Upper lobe of left lung (tissue), 6 donors: ENCODE results near the gene IMMP2L. TPM values are rescaled to one million over a fixed set of nuclear protein-coding genes. Genes with fewer than 3 reads are reported as not detected.
"Not testable (repeated sequence)": the region's sequence is repeated elsewhere in the genome, so short reads cannot be mapped to it uniquely, and the experiment has no call there.

ENCODE experiments used
- ATAC-seq, 2 donors: fragments of 200-7000 bp; cut with Tn5 transposase; one replicate each; pipeline ENCODE4 v1.9.1; 2022; ENCODE audit warnings: mild to moderate bottlenecking in 2 of 2, moderate library complexity in 2 of 2; ENCODE audit not compliant: low FRiP score in 2 of 2
- DNase-seq, 2 donors: peaks; one replicate each; pipeline ENCODE4 v3.0.0-alpha.2; 2019 to 2020
- H3K27ac ChIP-seq, 4 donors: fragments of 200-600 bp; sonication (generic); one replicate each; pipeline ENCODE4 v1.5.1; 2016 to 2019
- H3K27me3 ChIP-seq, 4 donors: fragments of 200-600 bp; sonication (generic); one replicate each; pipeline ENCODE4 v1.5.1; 2017 to 2019
- H3K36me3 ChIP-seq, 4 donors: fragments of 200-600 bp; sonication (generic); one replicate each; pipeline ENCODE4 v1.5.1; 2016 to 2019
- H3K4me1 ChIP-seq, 4 donors: fragments of 200-600 bp; sonication (generic); one replicate each; pipeline ENCODE4 v1.5.1; 2018 to 2019
- H3K4me3 ChIP-seq, 4 donors: fragments of 200-600 bp; sonication (generic); one replicate each; pipeline ENCODE4 v1.5.1; 2017 to 2019; ENCODE audit warnings: mild to moderate bottlenecking in 2 of 4, moderate library complexity in 1 of 4
- H3K9me3 ChIP-seq, 4 donors: fragments of 200-600 bp; sonication (generic); one replicate each; pipeline ENCODE4 v1.5.1; 2018 to 2019
- CTCF ChIP-seq, 6 experiments: fragments of 450-650 bp in 4 of 6; fragments of 200-600 bp in 2 of 6; sonication (generic) in 2 of 6; IDR thresholded peaks; one replicate each; pipeline ENCODE4 v1.5.1; 2016 to 2019; ENCODE audit warnings: antibody characterized with exemption in 6 of 6
- EP300 ChIP-seq, 4 donors: sonication (generic); formaldehyde crosslinking; IDR thresholded peaks; one replicate each; pipeline ENCODE4 v1.5.1; 2017; ENCODE audit warnings: antibody characterized with exemption in 4 of 4, control low read depth in 2 of 4
- POLR2A ChIP-seq, 4 donors: fragments of 450-650 bp; IDR thresholded peaks; one replicate each; pipeline ENCODE4 v1.5.1; 2016 to 2017; ENCODE audit warnings: antibody characterized with exemption in 4 of 4, mild to moderate bottlenecking in 2 of 4
- POLR2AphosphoS5 ChIP-seq, 2 donors: sonication (generic); formaldehyde crosslinking; IDR thresholded peaks; one replicate each; pipeline ENCODE4 v1.5.1; 2017; ENCODE audit warnings: antibody characterized with exemption in 2 of 2
- WGBS, 2 donors: methylation state at CpG; one replicate each; pipeline ENCODE4 v1.1.5; 2017 to 2018; 5-methylcytosine and 5-hydroxymethylcytosine counted together
- total RNA-seq, 6 donors: library from RNA; depleted of rRNA in 4 of 6; stranded (reverse); fragments of >200 nt in 4 of 6; gene quantifications; one replicate each; pipeline versions ENCODE4 v1.1.0 to v1.2.1, GENCODE V29; 2016 to 2021
- donor health status: DM: no; HTN: no; CAD: no; lungs with moderate emphysema.
- donor health status: DM: no; HTN: yes; CAD: no; lungs with severe emphysema.

IMMP2L gene
- total RNA-seq: 10 to 100 TPM in 4 of 6 donors, 1 to 10 TPM in 2; 7.1 to 17.5 (median 11.3) TPM

GRCh38 chr7:111561904-111562732 lies at the start of gene IMMP2L:
Gene IMMP2L (minus strand): TSS chr7:111562492.
- peaks cover 10 to 21% (median 13%) of the 10 kb centered on the region in 4 donors for H3K4me1 ChIP-seq
- H3K36me3 ChIP-seq: peaks cover 0 to 4% (median 0%) of the 10 kb centered on the region in 4 donors
- TF ChIP-seq EP300 (IDR thresholded peaks at IDR 0.05) (peak in 1 of 4 donors; percentile 25), POLR2A (IDR thresholded peaks at IDR 0.05) (peak in 3 of 4 donors; percentile 77 to 81 (median 77)), POLR2AphosphoS5 (IDR thresholded peaks at IDR 0.05) (peak in 1 of 2 donors; percentile 66), CTCF (IDR thresholded peaks at IDR 0.05) (peak in 4 of 6 experiments; percentile 22 to 32 (median 28))
- peak; percentile 95 to 100 for ATAC-seq
- H3K27ac ChIP-seq: peak within 1 kb of the TSS; percentile 86 to 89 (median 89)
- H3K9me3 ChIP-seq: no peaks in the 10 kb centered on the region
- peak within 1 kb of the TSS; percentile 72 to 83 (median 82) for H3K4me3 ChIP-seq
- peak; percentile 87 to 99 for DNase-seq
- no peaks in the 10 kb centered on the region for H3K27me3 ChIP-seq
- 1 to 2% methylated on average over 18 to 34 of the region's 84 CpGs for WGBS, 2 donors

GRCh38 chr7:111609483-111610254 lies 47.4 kb upstream of the IMMP2L start:
- H3K9me3 ChIP-seq, H3K27ac ChIP-seq, H3K36me3 ChIP-seq, H3K4me1 ChIP-seq, H3K27me3 ChIP-seq, ATAC-seq, H3K4me3 ChIP-seq: not testable (repeated sequence)
- WGBS, 2 donors: 91 to 93% methylated on average over 15 to 25 of the region's 58 CpGs
- peak in 1 of 2 donors; percentile 77 for DNase-seq

GRCh38 chr7:111607621-111608020 lies 45.3 kb upstream of the IMMP2L start:
- Histone ChIP-seq H3K27ac (no peak overlapping the region), H3K27me3 (no peaks in the 10 kb centered on the region), H3K4me3 (no peak overlapping the region), H3K9me3 (no peaks in the 10 kb centered on the region), H3K4me1 (no peaks in the 10 kb centered on the region), H3K36me3 (no peaks in the 10 kb centered on the region)
- DNase-seq (no peak), ATAC-seq (no peak)
- no peak for TF ChIP-seq POLR2A (IDR thresholded peaks at IDR 0.05)
- TF ChIP-seq POLR2AphosphoS5 (IDR thresholded peaks at IDR 0.05): no peak
- TF ChIP-seq CTCF (IDR thresholded peaks at IDR 0.05): no peak
- TF ChIP-seq EP300 (IDR thresholded peaks at IDR 0.05): no peak
- 68% methylated on average over 2 of the region's 2 CpGs for WGBS, 2 donors

GRCh38 chr7:111605246-111605645 lies 43.0 kb upstream of the IMMP2L start:
- Histone ChIP-seq H3K4me1 (no peaks in the 10 kb centered on the region), H3K27ac (no peak overlapping the region), H3K36me3 (no peaks in the 10 kb centered on the region), H3K9me3 (no peaks in the 10 kb centered on the region), H3K4me3 (no peak overlapping the region), H3K27me3 (no peaks in the 10 kb centered on the region)
- 55 to 63% methylated on average over 1 of the region's 1 CpG for WGBS, 2 donors
- ATAC-seq: no peak
- TF ChIP-seq POLR2A (IDR thresholded peaks at IDR 0.05) (no peak), POLR2AphosphoS5 (IDR thresholded peaks at IDR 0.05) (no peak), EP300 (IDR thresholded peaks at IDR 0.05) (no peak), CTCF (IDR thresholded peaks at IDR 0.05) (no peak)
- no peak for DNase-seq

GRCh38 chr7:111600091-111600490 lies 37.8 kb upstream of the IMMP2L start:
- H3K27ac ChIP-seq: no peak overlapping the region
- 92 to 96% methylated on average over 1 of the region's 1 CpG for WGBS, 2 donors
- no peak for ATAC-seq
- no peak for DNase-seq
- H3K4me1 ChIP-seq: no peaks in the 10 kb centered on the region
- H3K36me3 ChIP-seq: no peaks in the 10 kb centered on the region
- H3K9me3 ChIP-seq: no peaks in the 10 kb centered on the region
- no peak for TF ChIP-seq CTCF (IDR thresholded peaks at IDR 0.05)
- TF ChIP-seq EP300 (IDR thresholded peaks at IDR 0.05): no peak
- TF ChIP-seq POLR2A (IDR thresholded peaks at IDR 0.05): no peak
- no peak for TF ChIP-seq POLR2AphosphoS5 (IDR thresholded peaks at IDR 0.05)
- no peaks in the 10 kb centered on the region for H3K27me3 ChIP-seq
- no peak overlapping the region for H3K4me3 ChIP-seq
